SW480 (cell line): ENCODE results near the gene GNAO1.
A peak's percentile ranks its signal among the peaks of the same experiment; 100 is the strongest.

Experiments
- DNase-seq: peaks from one replicate; pipeline ENCODE4 v3.0.0-alpha.2; 2016; ENCODE audit warnings: low spot score

The GNAO1 gene

GRCh38 chr16:56336071-56336688 lies 144.9 kb downstream of the GNAO1 start:
- no peak for DNase-seq

DNA sequence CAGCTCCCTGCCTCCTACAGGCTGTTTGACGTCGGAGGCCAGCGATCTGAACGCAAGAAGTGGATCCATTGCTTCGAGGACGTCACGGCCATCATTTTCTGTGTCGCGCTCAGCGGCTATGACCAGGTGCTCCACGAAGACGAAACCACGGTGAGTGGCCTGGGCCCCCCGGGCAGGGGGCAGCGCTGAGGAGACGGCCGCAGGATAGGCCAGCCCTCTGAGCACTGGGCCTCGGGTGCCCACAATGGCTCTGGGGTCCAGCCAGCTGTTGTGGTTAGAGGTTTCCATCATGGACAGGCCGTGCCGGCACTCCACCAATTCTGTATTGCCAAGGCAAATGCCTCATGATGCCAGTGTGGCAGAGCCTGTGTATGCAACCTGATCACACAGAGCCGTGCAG lies 145.4 kb downstream of the GNAO1 start:
- no peak for DNase-seq

DNA sequence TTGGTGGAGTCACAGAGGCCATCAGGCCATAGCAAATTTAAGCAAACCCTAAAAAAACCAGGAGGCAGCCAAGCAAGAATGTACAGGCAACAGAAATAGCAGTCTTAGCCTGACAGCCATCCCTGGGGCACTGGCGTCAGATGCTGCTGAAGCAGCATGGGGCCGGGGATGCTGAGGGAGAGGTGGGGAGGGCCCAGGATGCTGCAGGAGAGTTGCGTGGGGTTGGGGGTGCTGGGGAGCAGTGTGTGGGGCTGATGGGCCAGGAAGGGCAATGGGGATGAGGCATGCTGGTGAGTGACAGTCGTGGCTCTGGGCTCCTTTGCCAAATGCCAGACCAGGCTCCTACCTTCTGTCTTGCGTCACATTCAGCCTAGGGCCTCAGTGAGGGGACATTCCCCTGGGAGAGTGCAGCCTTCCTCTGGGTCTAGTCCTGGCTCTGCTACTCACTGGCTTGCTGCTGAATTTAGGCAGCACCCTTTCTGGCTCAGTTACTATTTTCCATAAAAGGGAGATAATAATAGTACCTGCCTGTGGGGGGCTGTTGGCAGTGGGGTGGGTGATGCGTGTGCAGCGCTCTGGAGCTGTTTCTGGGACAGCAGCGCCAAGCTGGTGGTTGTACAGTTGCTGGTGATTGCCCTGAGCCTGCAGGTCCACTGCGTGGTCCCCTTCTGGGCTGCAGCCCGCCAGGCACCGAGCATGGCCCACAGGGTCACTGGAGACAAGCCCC lies 146.0 kb downstream of the GNAO1 start:
- DNase-seq: no peak

DNA sequence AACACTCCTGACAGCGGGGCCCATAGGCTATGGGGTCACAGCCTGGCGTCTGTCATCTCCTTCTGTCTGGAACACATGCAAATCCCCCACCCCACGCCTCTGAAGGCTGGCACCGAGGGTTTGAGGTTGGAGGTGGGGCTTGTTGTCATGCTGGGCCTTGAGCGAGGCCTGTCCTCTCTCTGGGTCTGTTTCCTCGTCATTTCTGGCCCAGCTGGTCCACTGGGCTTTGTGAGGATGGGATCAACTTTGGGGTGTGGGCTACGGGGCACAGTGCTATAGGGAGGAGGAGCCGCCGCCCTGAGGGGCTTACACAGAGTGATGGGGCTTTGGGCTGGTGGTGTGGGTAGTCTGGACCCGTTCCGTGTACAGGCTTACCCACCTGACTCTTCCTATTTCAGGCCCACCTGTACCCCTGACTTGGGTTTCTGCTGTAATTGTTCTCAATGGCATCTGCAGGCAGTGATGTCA lies 146.6 kb downstream of the GNAO1 start:
- DNase-seq: no peak

DNA sequence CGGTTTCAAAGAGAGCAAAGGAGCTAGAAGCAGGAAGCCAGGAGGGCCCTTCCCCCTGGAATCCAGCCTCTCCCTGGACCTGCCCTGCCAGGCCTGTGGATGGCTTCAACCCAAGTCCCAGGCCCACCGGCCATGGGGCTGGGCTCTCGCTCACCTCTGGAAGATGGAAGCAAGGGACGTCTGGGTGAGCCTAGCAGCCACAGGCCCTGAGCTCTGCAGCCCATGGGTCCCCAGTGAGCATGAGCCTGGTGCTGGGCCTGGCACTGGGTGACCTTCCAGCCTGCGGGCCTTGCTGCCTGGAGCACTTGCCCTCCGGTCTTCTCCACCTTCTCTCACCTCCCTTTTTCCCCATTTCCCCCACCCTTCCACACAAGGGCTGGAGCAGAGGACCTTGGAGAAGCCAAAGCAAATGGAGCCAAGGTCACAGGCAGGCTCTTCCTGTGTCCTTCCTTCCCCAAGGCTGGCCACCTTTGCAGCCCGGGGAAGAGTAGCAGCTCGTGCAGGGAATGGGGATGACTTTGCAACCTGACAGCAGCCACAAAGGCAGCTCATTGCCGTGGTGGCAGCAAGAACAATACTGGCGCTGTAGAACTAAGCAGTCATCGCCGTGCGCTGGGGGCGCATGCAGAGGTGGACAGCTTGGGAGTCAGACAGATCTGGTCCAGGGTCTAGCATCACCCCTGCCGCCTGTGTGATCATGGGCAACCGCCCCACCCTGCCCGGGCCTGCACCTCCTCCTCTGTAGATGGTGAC lies 147.5 kb downstream of the GNAO1 start:
- DNase-seq: no peak

GRCh38 chr16:56339431-56340195 lies 148.3 kb downstream of the GNAO1 start:
- DNase-seq: no peak

GRCh38 chr16:56340416-56340815 lies 149.1 kb downstream of the GNAO1 start:
- DNase-seq: no peak

DNA sequence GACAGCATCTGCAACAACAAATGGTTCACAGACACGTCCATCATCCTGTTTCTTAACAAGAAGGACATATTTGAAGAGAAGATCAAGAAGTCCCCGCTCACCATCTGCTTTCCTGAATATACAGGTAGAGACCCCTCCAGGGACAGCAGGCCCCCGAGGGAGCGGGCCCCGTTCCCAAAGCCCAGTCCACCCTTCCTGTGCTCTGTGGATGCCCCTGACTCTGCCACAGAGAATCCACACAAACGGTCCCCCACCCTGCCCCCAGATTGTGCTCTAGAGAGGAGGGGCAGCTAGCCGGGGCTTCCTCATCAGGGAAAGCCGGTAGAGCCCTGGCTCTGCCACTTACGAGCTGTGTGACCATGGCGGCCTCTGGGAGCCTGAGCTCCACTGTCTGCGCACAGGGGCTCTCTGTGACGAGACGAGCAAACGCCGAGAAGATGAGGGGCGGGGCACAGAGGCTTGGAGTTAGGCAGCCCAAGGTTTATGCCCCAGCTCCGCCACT lies 149.6 kb downstream of the GNAO1 start:
- no peak for DNase-seq

DNA sequence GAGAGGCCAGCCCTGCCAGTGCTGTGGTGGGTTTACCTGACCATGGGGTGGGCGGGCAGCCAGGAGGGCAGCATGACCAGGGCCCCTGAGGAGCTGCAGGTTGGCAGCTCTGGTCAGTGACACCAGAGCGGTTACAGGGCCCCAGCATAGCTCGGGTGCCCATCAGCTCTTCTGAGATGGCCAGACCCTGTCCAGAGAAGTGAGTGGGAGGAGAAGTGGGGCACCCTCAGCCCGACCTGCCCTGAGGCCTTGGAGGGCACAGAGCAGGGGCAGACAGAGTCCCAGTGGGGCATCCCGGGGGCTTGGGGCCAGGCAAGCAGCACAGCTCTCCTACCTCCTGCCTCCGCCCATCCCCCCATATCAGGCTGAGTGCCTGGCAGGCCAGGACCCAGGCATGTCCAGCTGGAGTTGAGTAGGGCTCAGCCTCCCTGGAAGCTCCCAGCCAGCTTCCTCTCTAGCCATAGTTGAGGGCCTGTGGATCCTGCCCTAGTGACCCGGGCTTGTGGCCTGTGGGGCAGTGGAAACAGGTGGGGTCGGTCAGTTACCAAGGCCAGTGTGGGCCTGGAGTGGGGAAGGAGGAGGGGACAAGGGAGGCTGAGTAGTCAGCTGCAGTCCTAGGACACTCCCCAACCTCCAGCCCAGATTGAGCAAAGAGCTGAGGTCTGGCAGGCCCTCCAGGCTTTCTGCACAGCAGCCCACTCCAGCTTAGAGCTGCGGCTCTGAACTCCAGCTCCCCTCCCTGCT lies 150.5 kb downstream of the GNAO1 start:
- no peak for DNase-seq

- DNase-seq: peak; percentile 60
These were observed 152.6 kb downstream of the GNAO1 start for GRCh38 chr16:56343661-56344517.

- DNase-seq: no peak
These were observed 153.5 kb downstream of the GNAO1 start for GRCh38 chr16:56344518-56345405.

DNA sequence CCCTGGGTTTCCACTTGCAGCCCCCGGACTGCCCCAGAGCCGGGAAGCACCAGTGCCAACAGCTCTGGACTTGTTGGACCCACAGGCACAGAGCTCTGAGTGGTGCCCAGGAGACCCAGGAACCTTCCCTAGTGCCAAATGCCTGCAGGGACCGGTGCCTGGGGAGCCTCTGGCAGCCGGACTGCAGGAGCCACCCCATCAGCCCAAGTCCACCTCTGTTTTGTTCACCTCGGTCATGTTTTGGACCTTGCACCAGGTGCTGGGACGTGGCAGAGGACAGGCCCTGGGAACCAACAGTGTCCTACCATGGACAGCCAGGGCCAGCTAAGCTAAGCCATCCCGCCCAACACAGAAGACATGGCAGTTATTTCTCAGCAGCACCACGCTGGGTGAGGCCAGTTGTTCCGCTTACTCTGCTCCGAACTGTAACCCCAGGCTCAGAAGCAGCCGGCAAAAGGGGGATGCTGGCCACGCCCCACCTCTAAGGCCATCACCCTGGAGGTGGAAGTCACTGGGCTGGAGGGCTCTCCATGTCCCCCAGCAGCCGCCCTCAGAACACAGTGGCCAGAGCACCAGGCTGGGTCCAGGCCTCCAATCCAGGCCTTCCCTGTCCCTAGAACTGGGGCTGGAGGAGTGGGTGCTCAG lies 154.2 kb downstream of the GNAO1 start:
- no peak for DNase-seq

- DNase-seq: no peak
These were observed 155.0 kb downstream of the GNAO1 start for GRCh38 chr16:56346131-56346890.

DNA sequence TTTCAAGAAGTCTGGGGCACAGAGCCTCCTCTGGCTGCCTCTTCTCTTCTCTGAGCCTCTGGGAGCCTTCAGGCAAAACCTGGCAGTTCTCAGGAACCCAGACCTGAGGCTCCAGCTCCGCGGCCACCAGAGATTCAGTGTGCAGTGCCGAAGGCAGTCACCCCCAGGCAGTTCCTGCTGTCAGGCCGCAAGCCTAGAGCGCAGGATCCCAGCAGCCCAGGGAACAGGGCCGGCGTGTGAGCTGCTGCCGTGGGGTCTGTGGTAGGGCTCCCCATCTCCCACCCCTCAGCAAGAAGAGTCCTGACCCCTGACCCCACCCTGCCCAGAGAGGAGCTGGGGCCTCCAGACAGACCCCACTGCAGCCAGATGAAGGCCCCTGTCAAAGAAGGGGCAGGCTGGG lies 155.9 kb downstream of the GNAO1 start:
- no peak for DNase-seq

GRCh38 chr16:56347670-56348069 lies 156.4 kb downstream of the GNAO1 start:
- no peak for DNase-seq

GRCh38 chr16:56348168-56349085 lies 157.1 kb downstream of the GNAO1 start:
- DNase-seq: no peak

- no peak for DNase-seq
These were observed 157.8 kb downstream of the GNAO1 start for GRCh38 chr16:56349086-56349415.
